ENCODE data around the gene SLC6A6.

GRCh38 chr3:14360123-14360881 lies 42.1 kb upstream of the SLC6A6 start:
- TF ChIP-seq CTCF (IDR thresholded peaks at IDR 0.05) (no peak), POLR2A (IDR thresholded peaks at IDR 0.05) (no peak)

Measured in esophagus squamous epithelium (tissue), 4 donors.